ENCODE measurements around the gene OCRL. TPM values are rescaled to one million over a fixed set of nuclear protein-coding genes. Genes with fewer than 3 reads are reported as not detected.

The OCRL gene
- total and polyA plus RNA-seq, 2 experiments from 2014 or later, result 10.6 to 17.2 TPM

DNA sequence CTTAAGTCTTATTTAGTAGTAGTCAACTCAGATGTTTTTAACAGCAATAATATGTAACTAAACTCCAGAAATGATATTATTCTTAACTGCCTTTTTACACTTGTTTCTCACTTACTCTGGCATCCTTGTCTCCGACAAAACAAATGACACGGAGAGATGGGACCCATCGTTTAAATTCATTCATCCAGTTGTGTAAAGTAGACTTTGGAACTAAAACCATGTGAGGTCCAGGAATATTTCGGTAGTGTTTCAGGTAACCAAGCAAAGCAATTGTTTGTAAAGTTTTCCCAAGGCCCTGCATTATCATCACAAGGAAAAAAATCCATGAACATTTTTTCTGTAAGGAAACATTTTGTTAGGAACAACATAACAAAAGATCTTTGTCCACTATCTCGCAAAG, 28.4 kb upstream of the OCRL start:
- H2AFZ ChIP-seq, result no peak overlapping the region
- no peak for DNase-seq
- in situ Hi-C loops (cut with MboI), result no loop called here
- H3K27me3 ChIP-seq (replicated peaks; ENCODE audit: insufficient read depth), result no peaks in the 10 kb centered on the region
- no peak overlapping the region for H3K4me3 ChIP-seq
- no peaks in the 10 kb centered on the region for H3K4me1 ChIP-seq (ENCODE audit: insufficient read depth)
- no peak overlapping the region for H3K4me2 ChIP-seq (ENCODE audit: unreplicated experiment)
- no peaks in the 10 kb centered on the region for H3F3A ChIP-seq (ENCODE audit: insufficient read depth)
- TF ChIP-seq EZH2phosphoT487 (IDR thresholded peaks at IDR 0.05; ENCODE audit: insufficient read depth, low read depth) (no peak), EZH2 (IDR thresholded peaks at IDR 0.05; ENCODE audit: insufficient read depth, poor library complexity, severe bottlenecking) (no peak)
- H3K27ac ChIP-seq, result no peak overlapping the region
- 78 to 79% methylated on average over 5 of the region's 5 CpGs for WGBS, 2 experiments (ENCODE audit: low coverage in 1 of 2, low lambda C conversion rate in 2 of 2, missing lambda C conversion rate in 2 of 2)
- H3K9me3 ChIP-seq (ENCODE audit: low read depth), result no peaks in the 10 kb centered on the region
- no peaks in the 10 kb centered on the region for H4K20me1 ChIP-seq (ENCODE audit: insufficient read depth)
- H3K9me2 ChIP-seq (ENCODE audit: insufficient read depth), result no peaks in the 10 kb centered on the region
- H3K79me2 ChIP-seq (ENCODE audit: insufficient read depth), result peaks cover 14% of the 10 kb centered on the region
- no peak overlapping the region for H3K9ac ChIP-seq
- H3K36me3 ChIP-seq (ENCODE audit: low read depth), result peaks cover 20% of the 10 kb centered on the region; the same call in 1 of the 2 replicates

DNA sequence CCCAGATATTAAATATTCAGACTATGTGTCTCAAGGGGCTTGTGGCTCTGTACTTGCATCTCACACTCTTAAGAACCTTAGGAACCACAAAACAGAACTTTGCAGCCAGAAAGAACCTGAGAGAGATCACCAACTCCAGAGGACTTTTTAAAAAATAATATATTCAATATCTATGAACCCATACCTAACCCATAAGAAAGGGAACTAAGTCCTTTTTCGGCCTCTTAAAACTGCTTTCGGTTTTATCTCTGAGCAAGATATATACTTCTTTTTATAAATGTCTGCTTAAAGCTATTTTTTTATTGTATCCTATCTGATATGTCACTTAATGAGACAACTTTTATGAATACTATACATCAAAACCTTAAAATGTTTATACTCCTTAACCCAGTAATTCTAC, 27.6 kb upstream of the OCRL start:
- in situ Hi-C loops (cut with MboI), result no loop called here
- Histone ChIP-seq H3K27ac (no peak overlapping the region), H3K4me2 (ENCODE audit: unreplicated experiment) (no peak overlapping the region), H3K4me1 (ENCODE audit: insufficient read depth) (no peaks in the 10 kb centered on the region), H3K79me2 (ENCODE audit: insufficient read depth) (peaks cover 21% of the 10 kb centered on the region), H3K9ac (no peak overlapping the region), H3K36me3 (ENCODE audit: low read depth) (peaks cover 13% of the 10 kb centered on the region; the same call in 1 of the 2 replicates), H2AFZ (no peak overlapping the region), H3F3A (ENCODE audit: insufficient read depth) (no peaks in the 10 kb centered on the region), H4K20me1 (ENCODE audit: insufficient read depth) (no peaks in the 10 kb centered on the region), H3K9me2 (ENCODE audit: insufficient read depth) (no peaks in the 10 kb centered on the region), H3K27me3 (replicated peaks; ENCODE audit: insufficient read depth) (no peaks in the 10 kb centered on the region), H3K9me3 (ENCODE audit: low read depth) (no peaks in the 10 kb centered on the region), H3K4me3 (no peak overlapping the region)
- no peak for DNase-seq
- TF ChIP-seq EZH2phosphoT487 (IDR thresholded peaks at IDR 0.05; ENCODE audit: insufficient read depth, low read depth), result no peak
- TF ChIP-seq EZH2 (IDR thresholded peaks at IDR 0.05; ENCODE audit: insufficient read depth, poor library complexity, severe bottlenecking), result no peak
- WGBS, 2 experiments (ENCODE audit: low coverage in 1 of 2, low lambda C conversion rate in 2 of 2, missing lambda C conversion rate in 2 of 2), result 96 to 100% methylated on average over 2 of the region's 2 CpGs

DNA sequence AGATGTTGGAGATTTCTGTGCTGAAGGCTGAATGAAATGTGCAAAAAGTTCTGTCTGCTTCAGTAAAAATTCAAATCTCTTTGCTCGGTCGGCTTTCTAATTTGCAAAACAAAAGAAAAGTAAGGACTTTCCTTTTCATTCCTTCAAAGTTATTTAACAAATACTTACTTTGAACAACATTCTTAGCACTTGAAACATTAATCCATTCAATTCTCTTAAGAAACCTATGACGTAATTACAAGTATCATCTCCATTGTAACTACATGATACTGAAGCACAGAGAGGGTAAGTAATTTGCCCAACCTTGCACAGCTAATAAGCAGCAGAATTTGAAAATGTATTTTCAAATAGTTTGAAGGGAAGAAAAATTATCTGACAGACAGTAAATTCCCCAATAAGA, 23.7 kb upstream of the OCRL start:
- no peak overlapping the region for H3K4me2 ChIP-seq (ENCODE audit: unreplicated experiment)
- WGBS, 2 experiments (ENCODE audit: low coverage in 1 of 2, low lambda C conversion rate in 2 of 2, missing lambda C conversion rate in 2 of 2), result 98 to 100% methylated on average over 3 of the region's 3 CpGs
- H3K9me3 ChIP-seq (ENCODE audit: low read depth), result no peaks in the 10 kb centered on the region
- H2AFZ ChIP-seq, result no peak overlapping the region
- no peak overlapping the region for H3K9ac ChIP-seq
- H3K36me3 ChIP-seq (ENCODE audit: low read depth), result peaks cover 8% of the 10 kb centered on the region; the same call in 1 of the 2 replicates
- 0 out of 2 replicates have a peak, but pooled peaks cover 4% of the 10 kb centered on the region for H3K4me1 ChIP-seq (ENCODE audit: insufficient read depth)
- TF ChIP-seq EZH2phosphoT487 (IDR thresholded peaks at IDR 0.05; ENCODE audit: insufficient read depth, low read depth) (no peak), EZH2 (IDR thresholded peaks at IDR 0.05; ENCODE audit: insufficient read depth, poor library complexity, severe bottlenecking) (no peak)
- no peaks in the 10 kb centered on the region for H3K27me3 ChIP-seq (replicated peaks; ENCODE audit: insufficient read depth)
- no peak overlapping the region for H3K27ac ChIP-seq
- H4K20me1 ChIP-seq (ENCODE audit: insufficient read depth), result no peaks in the 10 kb centered on the region
- no peak for DNase-seq
- peaks cover 61% of the 10 kb centered on the region for H3K79me2 ChIP-seq (ENCODE audit: insufficient read depth)
- H3K4me3 ChIP-seq, result no peak overlapping the region
- H3K9me2 ChIP-seq (ENCODE audit: insufficient read depth), result no peaks in the 10 kb centered on the region
- in situ Hi-C loops (cut with MboI), result no loop called here
- H3F3A ChIP-seq (ENCODE audit: insufficient read depth), result no peaks in the 10 kb centered on the region

DNA sequence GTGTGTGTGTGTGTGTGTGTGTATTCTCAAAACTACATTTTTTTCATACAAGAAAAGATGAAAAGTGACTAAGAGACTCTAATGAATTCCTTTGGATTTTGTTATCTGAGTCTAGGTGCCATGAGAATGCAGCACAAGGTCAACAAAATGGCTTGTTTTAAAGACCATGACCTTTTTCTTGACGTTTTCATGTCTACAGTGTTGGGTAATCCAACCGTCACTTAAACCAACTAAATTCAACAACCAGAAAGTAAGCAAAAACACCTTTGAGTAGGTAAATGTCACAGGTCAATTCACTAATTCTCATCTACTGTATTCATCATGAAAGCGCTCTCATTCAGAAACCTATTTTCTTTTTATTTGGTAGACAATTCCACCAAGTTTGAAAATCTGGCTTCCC, 19.9 kb upstream of the OCRL start:
- no peaks in the 10 kb centered on the region for H3K27me3 ChIP-seq (replicated peaks; ENCODE audit: insufficient read depth)
- H3F3A ChIP-seq (ENCODE audit: insufficient read depth), result no peaks in the 10 kb centered on the region
- no peaks in the 10 kb centered on the region for H3K9me3 ChIP-seq (ENCODE audit: low read depth)
- no peaks in the 10 kb centered on the region for H4K20me1 ChIP-seq (ENCODE audit: insufficient read depth)
- no peak overlapping the region for H3K4me3 ChIP-seq
- no peak overlapping the region for H3K4me2 ChIP-seq (ENCODE audit: unreplicated experiment)
- no peak for DNase-seq
- peaks cover 66% of the 10 kb centered on the region for H3K79me2 ChIP-seq (ENCODE audit: insufficient read depth)
- H3K9me2 ChIP-seq (ENCODE audit: insufficient read depth), result no peaks in the 10 kb centered on the region
- no peak overlapping the region for H3K9ac ChIP-seq
- H2AFZ ChIP-seq, result no peak overlapping the region
- WGBS, 2 experiments (ENCODE audit: low coverage in 1 of 2, low lambda C conversion rate in 2 of 2, missing lambda C conversion rate in 2 of 2), result 92 to 100% methylated on average over 3 of the region's 3 CpGs
- no peak for TF ChIP-seq EZH2phosphoT487 (IDR thresholded peaks at IDR 0.05; ENCODE audit: insufficient read depth, low read depth)
- TF ChIP-seq EZH2 (IDR thresholded peaks at IDR 0.05; ENCODE audit: insufficient read depth, poor library complexity, severe bottlenecking), result no peak
- 0 out of 2 replicates have a peak, but pooled peaks cover 5% of the 10 kb centered on the region for H3K4me1 ChIP-seq (ENCODE audit: insufficient read depth)
- no peak overlapping the region for H3K27ac ChIP-seq
- in situ Hi-C loops (cut with MboI), result no loop called here
- no peaks in the 10 kb centered on the region for H3K36me3 ChIP-seq (ENCODE audit: low read depth)
